Measurements from ENCODE around the gene PARD3.

- TF ChIP-seq, protein P1, sequence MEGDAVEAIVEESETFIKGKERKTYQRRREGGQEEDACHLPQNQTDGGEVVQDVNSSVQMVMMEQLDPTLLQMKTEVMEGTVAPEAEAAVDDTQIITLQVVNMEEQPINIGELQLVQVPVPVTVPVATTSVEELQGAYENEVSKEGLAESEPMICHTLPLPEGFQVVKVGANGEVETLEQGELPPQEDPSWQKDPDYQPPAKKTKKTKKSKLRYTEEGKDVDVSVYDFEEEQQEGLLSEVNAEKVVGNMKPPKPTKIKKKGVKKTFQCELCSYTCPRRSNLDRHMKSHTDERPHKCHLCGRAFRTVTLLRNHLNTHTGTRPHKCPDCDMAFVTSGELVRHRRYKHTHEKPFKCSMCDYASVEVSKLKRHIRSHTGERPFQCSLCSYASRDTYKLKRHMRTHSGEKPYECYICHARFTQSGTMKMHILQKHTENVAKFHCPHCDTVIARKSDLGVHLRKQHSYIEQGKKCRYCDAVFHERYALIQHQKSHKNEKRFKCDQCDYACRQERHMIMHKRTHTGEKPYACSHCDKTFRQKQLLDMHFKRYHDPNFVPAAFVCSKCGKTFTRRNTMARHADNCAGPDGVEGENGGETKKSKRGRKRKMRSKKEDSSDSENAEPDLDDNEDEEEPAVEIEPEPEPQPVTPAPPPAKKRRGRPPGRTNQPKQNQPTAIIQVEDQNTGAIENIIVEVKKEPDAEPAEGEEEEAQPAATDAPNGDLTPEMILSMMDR (IDR thresholded peaks at IDR 0.05; ENCODE audit: poor library complexity, severe bottlenecking), result no peak
- no peak for TF ChIP-seq EP300 (conservative IDR thresholded peaks at IDR 0.05; ENCODE audit: poor library complexity, severe bottlenecking)
- TF ChIP-seq POLR2AphosphoS5 (IDR thresholded peaks at IDR 0.05), result no peak
- no peak for TF ChIP-seq EZH2 (IDR thresholded peaks at IDR 0.05; ENCODE audit: borderline replicate concordance, insufficient read depth, low read length, poor library complexity, severe bottlenecking)
- no peak for TF ChIP-seq REST (IDR thresholded peaks at IDR 0.05; ENCODE audit: borderline replicate concordance)
- no peak for TF ChIP-seq MXI1 (conservative IDR thresholded peaks at IDR 0.05; ENCODE audit: poor library complexity, severe bottlenecking)
Measured at GRCh38 chr10:34102893-34103506, 712.1 kb downstream of the PARD3 start.
